Suprapubic skin (tissue), 4 donors: ENCODE measurements around the gene ATP23. TPM values are rescaled to one million over a fixed set of nuclear protein-coding genes. Genes with fewer than 3 reads are reported as not detected.

Source experiments
- DNase-seq, 2 donors: peaks; one replicate each; pipeline ENCODE4 v3.0.0-alpha.2; 2019; ENCODE audit warnings: low spot score in 2 of 2
- H3K27ac ChIP-seq: fragments of 200-600 bp; sonication (generic); one replicate; pipeline ENCODE4 v1.5.1; 2019
- H3K27me3 ChIP-seq: fragments of 200-600 bp; sonication (generic); one replicate; pipeline ENCODE4 v1.5.1; 2019
- H3K36me3 ChIP-seq: fragments of 200-600 bp; sonication (generic); one replicate; pipeline ENCODE4 v1.5.1; 2019
- H3K4me1 ChIP-seq: fragments of 200-600 bp; sonication (generic); one replicate; pipeline ENCODE4 v1.5.1; 2019
- H3K4me3 ChIP-seq: fragments of 200-600 bp; sonication (generic); one replicate; pipeline ENCODE4 v1.5.1; 2019; ENCODE audit warnings: mild to moderate bottlenecking
- H3K9me3 ChIP-seq: fragments of 200-600 bp; sonication (generic); one replicate; pipeline ENCODE4 v1.5.1; 2019
- CTCF ChIP-seq, 2 donors: fragments of 200-600 bp in 1 of 2; fragments of 450-650 bp in 1 of 2; sonication (generic) in 1 of 2; IDR thresholded peaks; one replicate each; pipeline ENCODE4 v1.5.1; 2016 to 2019; ENCODE audit warnings: antibody characterized with exemption in 2 of 2, mild to moderate bottlenecking in 1 of 2, moderate library complexity in 1 of 2
- EP300 ChIP-seq: sonication (generic); formaldehyde crosslinking; IDR thresholded peaks from one replicate; pipeline ENCODE4 v1.6.1; 2017; ENCODE audit warnings: antibody characterized with exemption
- POLR2A ChIP-seq, 2 donors: fragments of 450-650 bp; IDR thresholded peaks; one replicate each; pipeline ENCODE4 v1.6.1; 2017; ENCODE audit warnings: antibody characterized with exemption in 2 of 2, mild to moderate bottlenecking in 2 of 2, moderate library complexity in 2 of 2
- POLR2AphosphoS5 ChIP-seq, 3 donors: sonication (generic); formaldehyde crosslinking; IDR thresholded peaks; one replicate each; pipeline ENCODE4 v1.6.1; 2017; ENCODE audit warnings: antibody characterized with exemption in 3 of 3
- WGBS: methylation state at CpG from one replicate; pipeline ENCODE4 v1.1.5; 2018; 5-methylcytosine and 5-hydroxymethylcytosine counted together
- total RNA-seq, 4 donors: library from RNA; depleted of rRNA; stranded (reverse); fragments of >200 nt; gene quantifications; one replicate each; pipeline ENCODE4 v1.1.0, GENCODE V29; 2016

Gene ATP23
- total RNA-seq, 4 donors from 2014 or later = 4.4 to 12.0 (median 7.5) TPM

GRCh38 chr12:57918147-57918546 lies 23.2 kb upstream of the ATP23 start:
- H3K27me3 ChIP-seq = no peaks in the 10 kb centered on the region
- H3K9me3 ChIP-seq = no peaks in the 10 kb centered on the region
- H3K27ac ChIP-seq = no peak overlapping the region
- DNase-seq = no peak
- H3K4me1 ChIP-seq = no peaks in the 10 kb centered on the region
- H3K4me3 ChIP-seq = no peak overlapping the region
- WGBS = 64% methylated on average over 4 of the region's 4 CpGs
- no peak for TF ChIP-seq CTCF (IDR thresholded peaks at IDR 0.05)
- no peak for TF ChIP-seq EP300
- no peak for TF ChIP-seq POLR2A (IDR thresholded peaks at IDR 0.05)
- no peak for TF ChIP-seq POLR2AphosphoS5 (IDR thresholded peaks at IDR 0.05)
- no peaks in the 10 kb centered on the region for H3K36me3 ChIP-seq

- no peaks in the 10 kb centered on the region for H3K27me3 ChIP-seq
- WGBS = 55% methylated on average over 3 of the region's 3 CpGs
- no peak overlapping the region for H3K27ac ChIP-seq
- no peaks in the 10 kb centered on the region for H3K9me3 ChIP-seq
- no peak overlapping the region for H3K4me3 ChIP-seq
- no peak for DNase-seq
- TF ChIP-seq POLR2AphosphoS5 (IDR thresholded peaks at IDR 0.05) = no peak
- no peak for TF ChIP-seq CTCF (IDR thresholded peaks at IDR 0.05)
- no peak for TF ChIP-seq POLR2A (IDR thresholded peaks at IDR 0.05)
- peaks cover 1% of the 10 kb centered on the region for H3K36me3 ChIP-seq
- no peaks in the 10 kb centered on the region for H3K4me1 ChIP-seq
Measured at GRCh38 chr12:57927086-57927485, 14.3 kb upstream of the ATP23 start.

GRCh38 chr12:57929092-57929830 lies 12.1 kb upstream of the ATP23 start:
- Histone ChIP-seq H3K27me3 (no peaks in the 10 kb centered on the region), H3K27ac (no peak overlapping the region), H3K9me3 (no peaks in the 10 kb centered on the region), H3K4me3 (no peak overlapping the region), H3K36me3 (peaks cover 3% of the 10 kb centered on the region), H3K4me1 (no peaks in the 10 kb centered on the region)
- no peak for TF ChIP-seq CTCF (IDR thresholded peaks at IDR 0.05)
- TF ChIP-seq POLR2A (IDR thresholded peaks at IDR 0.05) = no peak
- TF ChIP-seq POLR2AphosphoS5 (IDR thresholded peaks at IDR 0.05) = no peak
- no peak for TF ChIP-seq EP300
- WGBS = 81% methylated on average over 4 of the region's 4 CpGs
- DNase-seq = no peak

GRCh38 chr12:57934819-57935218 lies 6.5 kb upstream of the ATP23 start:
- 89% methylated on average over 4 of the region's 4 CpGs for WGBS
- Histone ChIP-seq H3K27ac (no peak overlapping the region), H3K27me3 (no peaks in the 10 kb centered on the region), H3K4me3 (no peak overlapping the region), H3K36me3 (peaks cover 3% of the 10 kb centered on the region), H3K9me3 (no peaks in the 10 kb centered on the region), H3K4me1 (peaks cover 11% of the 10 kb centered on the region)
- TF ChIP-seq EP300 = no peak
- no peak for TF ChIP-seq CTCF (IDR thresholded peaks at IDR 0.05)
- no peak for TF ChIP-seq POLR2AphosphoS5 (IDR thresholded peaks at IDR 0.05)
- TF ChIP-seq POLR2A (IDR thresholded peaks at IDR 0.05) = no peak
- DNase-seq = no peak

GRCh38 chr12:57935331-57935730 lies 6.0 kb upstream of the ATP23 start:
- no peak for DNase-seq
- Histone ChIP-seq H3K9me3 (no peaks in the 10 kb centered on the region), H3K4me1 (peaks cover 11% of the 10 kb centered on the region), H3K4me3 (peak overlapping the region; percentile 65), H3K27ac (no peak overlapping the region), H3K27me3 (no peaks in the 10 kb centered on the region), H3K36me3 (peaks cover 3% of the 10 kb centered on the region)
- TF ChIP-seq POLR2A (IDR thresholded peaks at IDR 0.05) (no peak), EP300 (no peak), CTCF (IDR thresholded peaks at IDR 0.05) (no peak), POLR2AphosphoS5 (IDR thresholded peaks at IDR 0.05) (no peak)
- 90% methylated on average over 3 of the region's 3 CpGs for WGBS
